HG02938 (cell line): ENCODE results near the gene ACTG2.

Source experiments
- ATAC-seq: cut with Tn5 transposase; IDR thresholded peaks from one replicate; pipeline ENCODE4 v1.9.1; 2021; ENCODE audit warnings: mild to moderate bottlenecking, moderate library complexity; ENCODE audit not compliant: unreplicated experiment

ACTG2 gene

GRCh38 chr2:73911548-73912208 lies 18.9 kb downstream of the ACTG2 start:
- ATAC-seq, result no peak

GRCh38 chr2:73913414-73914054 lies 20.7 kb downstream of the ACTG2 start:
- no peak for ATAC-seq

- ATAC-seq, result no peak
Observed at GRCh38 chr2:73914667-73915066, 21.9 kb downstream of the ACTG2 start.

- ATAC-seq, result no peak
Observed at GRCh38 chr2:73915437-73915993, 22.7 kb downstream of the ACTG2 start.

GRCh38 chr2:73916666-73917065 lies 23.9 kb downstream of the ACTG2 start:
- ATAC-seq, result no peak

- no peak for ATAC-seq
Observed at GRCh38 chr2:73917296-73917695, 24.5 kb downstream of the ACTG2 start.

- ATAC-seq, result no peak
Observed at GRCh38 chr2:73917696-73918207, 24.9 kb downstream of the ACTG2 start.

- no peak for ATAC-seq
Observed at GRCh38 chr2:73918856-73919255, 26.0 kb downstream of the ACTG2 start.

- ATAC-seq, result no peak
Observed at GRCh38 chr2:73919596-73920228, 26.9 kb downstream of the ACTG2 start.

GRCh38 chr2:73920577-73921545 lies 28.1 kb downstream of the ACTG2 start:
- ATAC-seq, result no peak

- no peak for ATAC-seq
Observed at GRCh38 chr2:73921581-73921980, 28.8 kb downstream of the ACTG2 start.

- ATAC-seq, result no peak
Observed at GRCh38 chr2:73922681-73923080, 29.9 kb downstream of the ACTG2 start.

- no peak for ATAC-seq
Observed at GRCh38 chr2:73925033-73925704, 32.4 kb downstream of the ACTG2 start.

GRCh38 chr2:73925853-73926492 lies 33.2 kb downstream of the ACTG2 start:
- no peak for ATAC-seq

- peak; percentile 100 for ATAC-seq
Observed at GRCh38 chr2:73926493-73927327, 33.9 kb downstream of the ACTG2 start, which contains the start of gene DGUOK. TSS of gene DGUOK (plus strand) at chr2:73926880. CDS start at chr2:73926911, 31 bp downstream.

GRCh38 chr2:73927344-73927743 lies 34.5 kb downstream of the ACTG2 start:
- no peak for ATAC-seq

GRCh38 chr2:73928963-73929347 lies 36.1 kb downstream of the ACTG2 start:
- ATAC-seq, result no peak

GRCh38 chr2:73930386-73930785 lies 37.6 kb downstream of the ACTG2 start:
- ATAC-seq, result no peak
